Gastrocnemius medialis (tissue), 4 donors: ENCODE measurements around the gene PTPRM.

Experiments used
- POLR2A ChIP-seq, 2 donors: fragments of 450-650 bp; IDR thresholded peaks; one replicate each; pipeline ENCODE4 v1.6.1; 2017; ENCODE audit warnings: antibody characterized with exemption in 2 of 2, mild to moderate bottlenecking in 2 of 2, moderate library complexity in 2 of 2
- TF ChIP-seq, protein P1 (sequence below), 5 experiments: fragments of 450-650 bp in 3 of 5; fragments of 200-600 bp in 2 of 5; sonication (generic) in 2 of 5; IDR thresholded peaks in 4 of 5; conservative IDR thresholded peaks in 1 of 5; 1 replicate in 4 of 5; 2 replicates in 1 of 5; pipeline ENCODE4 v1.5.1; 2016 to 2019; ENCODE audit warnings: antibody characterized with exemption in 5 of 5, mild to moderate bottlenecking in 3 of 5, moderate library complexity in 3 of 5

DNA sequence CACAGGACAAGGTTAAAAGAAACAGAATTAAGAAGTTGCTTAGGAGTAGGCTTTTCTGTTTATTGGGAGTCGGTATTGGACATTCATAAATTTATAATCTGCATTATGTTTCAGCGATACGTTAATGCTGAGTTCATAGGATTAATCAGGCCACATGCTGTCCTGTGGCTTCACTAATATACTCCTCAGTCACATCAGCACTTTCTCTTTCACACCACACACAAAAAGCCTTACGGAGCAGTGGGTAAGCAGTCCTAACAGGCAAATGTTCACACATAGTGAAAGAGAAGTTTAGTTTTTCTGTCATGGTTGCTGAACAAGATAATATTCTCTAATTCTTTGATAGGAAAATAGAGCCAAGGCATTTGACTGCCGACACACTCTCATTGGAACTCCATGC is 630.4 kb downstream of the PTPRM start:
- TF ChIP-seq, protein P1, sequence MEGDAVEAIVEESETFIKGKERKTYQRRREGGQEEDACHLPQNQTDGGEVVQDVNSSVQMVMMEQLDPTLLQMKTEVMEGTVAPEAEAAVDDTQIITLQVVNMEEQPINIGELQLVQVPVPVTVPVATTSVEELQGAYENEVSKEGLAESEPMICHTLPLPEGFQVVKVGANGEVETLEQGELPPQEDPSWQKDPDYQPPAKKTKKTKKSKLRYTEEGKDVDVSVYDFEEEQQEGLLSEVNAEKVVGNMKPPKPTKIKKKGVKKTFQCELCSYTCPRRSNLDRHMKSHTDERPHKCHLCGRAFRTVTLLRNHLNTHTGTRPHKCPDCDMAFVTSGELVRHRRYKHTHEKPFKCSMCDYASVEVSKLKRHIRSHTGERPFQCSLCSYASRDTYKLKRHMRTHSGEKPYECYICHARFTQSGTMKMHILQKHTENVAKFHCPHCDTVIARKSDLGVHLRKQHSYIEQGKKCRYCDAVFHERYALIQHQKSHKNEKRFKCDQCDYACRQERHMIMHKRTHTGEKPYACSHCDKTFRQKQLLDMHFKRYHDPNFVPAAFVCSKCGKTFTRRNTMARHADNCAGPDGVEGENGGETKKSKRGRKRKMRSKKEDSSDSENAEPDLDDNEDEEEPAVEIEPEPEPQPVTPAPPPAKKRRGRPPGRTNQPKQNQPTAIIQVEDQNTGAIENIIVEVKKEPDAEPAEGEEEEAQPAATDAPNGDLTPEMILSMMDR (IDR thresholded peaks at IDR 0.05 in 4 of 5, conservative IDR thresholded peaks at IDR 0.05 in 1 of 5), result no peak
- TF ChIP-seq POLR2A (IDR thresholded peaks at IDR 0.05), result no peak
